CD4-positive, alpha-beta T cell treated with Interleukin-15 for 4 hours (primary cell): ENCODE results near the gene ARHGAP6.

Experiments used
- DNase-seq: peaks from one replicate; pipeline ENCODE4 v3.0.0-alpha.2; 2020; ENCODE audit warnings: low spot score

ARHGAP6 gene

GRCh38 chrX:11352296-11352741, 313.4 kb downstream of the ARHGAP6 start:
- no peak for DNase-seq

DNA sequence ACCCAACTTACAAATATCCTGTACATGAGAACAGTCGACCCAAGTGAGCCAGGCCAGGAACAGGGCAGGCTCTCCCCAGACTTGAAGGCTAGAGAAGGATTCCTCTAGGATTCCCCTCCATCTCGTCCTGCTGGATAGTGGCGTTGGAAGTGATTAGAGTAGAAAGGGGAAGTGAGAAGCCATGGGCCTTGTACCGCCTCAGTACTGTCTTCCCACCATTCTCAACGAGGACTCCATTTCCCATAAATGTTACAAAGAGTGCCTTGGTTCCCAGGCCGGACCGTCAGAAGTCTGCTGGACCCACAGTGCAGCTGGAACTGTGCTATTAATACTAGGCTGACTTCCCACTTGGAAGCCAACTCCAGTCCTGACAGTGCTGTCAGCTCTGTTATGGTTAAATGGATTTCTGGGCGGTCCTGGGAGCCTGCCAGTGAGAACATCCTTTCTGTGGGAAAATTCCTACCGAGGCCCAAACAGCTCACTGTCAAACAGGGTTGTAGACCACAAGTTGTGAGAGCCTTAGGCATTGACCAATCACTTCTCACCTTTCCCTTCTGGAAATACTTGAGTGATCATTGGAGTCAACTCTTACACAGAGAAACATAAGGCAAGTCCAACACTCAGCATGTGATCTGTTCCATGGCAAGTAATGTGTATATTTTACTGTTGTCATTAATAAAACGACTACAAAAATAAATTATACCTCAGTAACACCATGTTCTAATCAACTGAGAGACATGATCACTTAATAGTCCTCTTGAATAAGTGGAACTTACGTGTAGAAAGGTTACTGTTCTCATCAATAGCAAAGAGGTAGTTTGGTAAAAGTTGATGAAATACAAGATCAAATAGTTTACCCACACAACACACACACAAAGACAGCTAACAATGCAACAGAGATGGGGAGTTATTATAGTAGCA, 314.1 kb downstream of the ARHGAP6 start:
- DNase-seq = no peak

DNA sequence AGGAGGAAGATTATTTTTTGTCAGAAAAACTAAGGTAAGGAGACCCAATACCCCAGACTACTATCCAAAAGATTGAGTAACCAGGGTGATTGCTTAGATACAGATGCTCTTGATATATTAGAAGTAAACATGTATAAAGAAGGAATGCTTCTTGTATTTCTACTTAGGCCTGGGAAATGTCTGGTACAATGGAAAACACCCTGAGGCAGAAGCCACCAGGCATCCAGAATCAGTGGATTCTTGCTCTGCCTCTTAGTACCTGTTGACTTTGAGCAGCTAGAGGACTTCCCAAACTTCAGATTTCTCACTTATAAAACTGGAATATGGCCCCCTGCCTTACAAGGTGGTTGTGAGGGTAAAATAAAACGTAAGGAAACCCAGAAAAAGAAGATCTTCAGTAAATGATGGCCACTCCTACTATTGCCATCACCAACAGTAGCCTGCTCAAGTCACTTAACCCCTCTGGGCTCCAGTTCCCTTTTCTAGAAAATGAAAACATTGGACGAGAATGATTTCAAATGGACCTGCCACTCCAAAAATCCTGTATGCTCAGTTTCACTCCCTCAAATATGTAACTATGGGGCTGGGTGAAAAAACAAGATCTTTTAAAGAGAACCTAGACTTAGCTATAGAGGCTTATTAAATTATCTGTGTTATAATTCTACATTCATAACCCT, 315.9 kb downstream of the ARHGAP6 start:
- no peak for DNase-seq

GRCh38 chrX:11349020-11349419, 316.7 kb downstream of the ARHGAP6 start:
- DNase-seq = no peak

- no peak for DNase-seq
These were observed 318.4 kb downstream of the ARHGAP6 start for GRCh38 chrX:11347300-11347699.

- DNase-seq = no peak
These were observed 319.5 kb downstream of the ARHGAP6 start for GRCh38 chrX:11346121-11346682.

DNA sequence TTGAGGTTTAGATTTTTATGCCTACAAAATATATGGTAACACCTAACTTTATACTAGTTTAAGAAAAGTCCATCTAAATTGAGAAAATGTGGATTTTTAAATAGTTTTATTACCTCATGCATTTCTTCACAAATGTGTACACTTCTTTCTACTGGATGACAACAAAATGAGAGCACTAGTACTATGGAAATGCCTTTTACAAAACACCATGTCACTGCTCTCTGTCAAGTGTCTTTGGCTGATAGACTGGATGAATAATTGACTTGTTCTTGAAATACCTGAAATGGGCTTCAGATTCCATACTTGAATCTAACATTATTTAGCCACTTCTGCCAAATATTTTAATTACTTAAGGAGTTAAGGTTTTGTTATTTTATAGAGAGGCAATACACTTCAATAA, 323.0 kb downstream of the ARHGAP6 start:
- DNase-seq = no peak

DNA sequence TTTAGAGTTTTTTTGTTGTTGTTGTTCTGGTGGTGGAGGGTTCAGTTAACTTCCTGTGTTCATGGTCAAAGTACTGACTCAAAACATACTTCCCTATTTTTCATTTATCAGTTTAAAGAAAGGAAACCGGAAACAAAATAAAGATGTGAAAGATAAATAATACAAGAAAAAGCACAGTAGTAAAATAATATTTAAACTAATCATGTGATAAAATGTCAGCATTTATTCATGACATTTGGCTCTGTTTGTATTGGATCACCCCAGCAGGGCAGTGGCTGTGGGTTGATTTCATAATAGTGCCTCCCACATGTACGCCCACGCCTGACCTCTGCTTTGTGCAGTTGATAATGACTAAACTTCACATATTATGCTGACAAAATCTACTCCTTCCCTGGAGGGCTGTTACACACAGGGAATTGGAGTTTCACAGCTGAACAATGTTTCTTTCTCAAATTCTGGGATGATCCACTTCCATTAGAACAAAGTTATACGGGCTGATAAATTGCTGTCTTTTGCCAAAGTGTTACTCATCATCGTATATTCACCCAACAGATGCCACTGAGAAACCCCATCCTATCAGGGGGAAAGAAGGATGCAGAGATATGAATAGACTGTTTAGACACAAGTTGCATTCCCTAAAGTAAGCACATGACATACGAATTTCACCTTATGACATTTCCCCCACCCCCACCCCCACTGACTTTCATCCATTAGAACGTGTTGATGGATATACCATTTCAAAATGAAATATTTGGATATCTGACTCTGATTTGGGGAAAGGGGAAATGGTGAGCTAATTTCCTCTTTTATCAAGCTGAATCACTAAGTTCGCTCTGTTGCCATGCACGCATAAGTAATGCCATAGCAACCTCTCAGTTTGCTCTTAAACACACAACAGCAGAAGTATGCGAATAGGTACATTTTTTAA, 324.2 kb downstream of the ARHGAP6 start:
- DNase-seq = no peak

DNA sequence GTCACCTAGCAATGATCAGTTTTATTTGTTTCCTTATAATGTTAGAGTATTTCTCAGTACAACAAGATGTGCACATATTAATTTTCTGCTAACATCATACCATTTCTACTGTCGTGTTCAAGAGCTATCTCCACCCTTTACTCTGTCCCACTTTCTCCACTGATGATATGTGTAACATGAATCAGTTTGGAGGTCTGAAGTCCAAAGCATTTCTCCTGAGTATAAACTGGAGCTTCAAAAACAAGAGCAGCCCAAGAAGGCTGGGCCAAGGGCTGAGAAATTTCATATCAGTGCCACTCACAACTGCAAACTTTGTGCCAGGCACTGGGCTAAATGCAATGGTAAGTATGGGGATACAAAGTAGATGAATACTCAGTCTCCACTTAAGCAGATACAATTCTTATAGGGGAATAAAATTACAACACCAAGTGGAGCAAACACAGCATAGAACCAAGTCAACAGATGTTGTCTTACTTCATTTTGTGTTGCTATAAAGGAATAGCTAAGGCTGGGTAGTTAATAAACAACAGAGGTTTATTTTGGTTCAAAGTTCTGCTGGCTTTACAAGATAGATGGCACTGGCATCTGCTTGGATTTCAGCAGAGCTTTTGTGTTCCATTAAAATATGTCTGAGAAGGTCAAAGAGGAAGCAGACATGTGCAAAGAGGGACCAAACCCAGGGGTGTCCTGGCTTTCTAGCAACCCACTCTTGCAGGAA, 328.3 kb downstream of the ARHGAP6 start:
- DNase-seq = no peak

GRCh38 chrX:11336201-11336600, 329.5 kb downstream of the ARHGAP6 start:
- no peak for DNase-seq

DNA sequence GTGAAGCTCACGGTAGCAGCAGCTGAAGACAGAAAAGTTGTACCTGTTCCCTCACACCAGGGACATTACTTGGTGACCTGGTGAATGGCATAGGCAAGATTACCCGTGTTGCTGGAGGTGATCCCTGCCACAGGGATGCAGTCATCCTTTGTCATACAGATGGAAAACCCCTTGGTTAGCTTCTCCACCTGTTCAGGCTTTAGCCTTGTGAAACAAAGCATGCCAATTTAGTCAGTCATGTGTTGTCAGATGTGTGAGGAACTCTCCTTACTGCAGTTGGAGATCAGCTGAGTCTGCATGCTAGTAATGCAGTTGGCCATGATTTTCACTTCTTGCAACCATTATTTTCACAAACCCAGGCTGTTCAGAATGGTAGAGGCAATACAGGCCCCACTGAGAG, 331.6 kb downstream of the ARHGAP6 start:
- no peak for DNase-seq

- DNase-seq = no peak
These were observed 333.9 kb downstream of the ARHGAP6 start for GRCh38 chrX:11331788-11332187.

DNA sequence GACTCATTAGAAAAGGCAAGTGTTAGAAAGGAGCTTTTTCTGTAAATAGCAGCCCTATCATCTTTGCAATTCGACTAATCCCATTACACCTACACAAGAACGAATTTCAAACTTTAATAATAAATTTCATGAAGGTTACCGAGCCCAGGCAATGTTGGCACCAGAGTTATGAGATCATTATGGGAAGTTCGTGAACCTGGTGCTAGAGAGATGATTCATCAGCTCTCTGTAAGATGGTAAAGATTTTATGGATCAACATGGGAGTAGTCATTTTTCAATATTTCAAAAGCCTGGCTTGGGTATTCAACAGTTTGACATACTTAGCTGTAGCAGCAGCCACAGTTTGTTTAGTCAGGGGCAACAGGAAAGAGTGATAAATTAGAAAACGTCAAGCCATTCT, 336.7 kb downstream of the ARHGAP6 start:
- no peak for DNase-seq

GRCh38 chrX:11328134-11328533, 337.6 kb downstream of the ARHGAP6 start:
- no peak for DNase-seq

DNA sequence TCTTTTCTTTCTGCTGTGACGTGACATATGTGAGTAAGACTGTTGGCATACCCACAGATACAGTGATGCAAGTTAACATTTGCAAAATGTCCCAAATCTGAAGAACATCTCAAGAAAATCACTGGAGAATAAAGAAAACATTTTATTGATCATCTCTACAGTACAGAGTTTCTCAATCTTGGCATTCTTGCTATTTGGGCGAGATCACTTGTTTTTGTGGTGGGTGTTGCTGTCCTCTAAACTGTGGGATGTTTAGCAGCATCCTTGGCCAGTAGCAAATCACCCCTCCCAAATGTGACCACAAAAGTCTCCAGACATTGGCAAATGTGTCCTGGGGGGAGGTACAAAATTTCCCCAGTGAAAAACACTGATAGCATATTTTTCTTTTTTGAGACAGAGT, 343.7 kb downstream of the ARHGAP6 start:
- no peak for DNase-seq

DNA sequence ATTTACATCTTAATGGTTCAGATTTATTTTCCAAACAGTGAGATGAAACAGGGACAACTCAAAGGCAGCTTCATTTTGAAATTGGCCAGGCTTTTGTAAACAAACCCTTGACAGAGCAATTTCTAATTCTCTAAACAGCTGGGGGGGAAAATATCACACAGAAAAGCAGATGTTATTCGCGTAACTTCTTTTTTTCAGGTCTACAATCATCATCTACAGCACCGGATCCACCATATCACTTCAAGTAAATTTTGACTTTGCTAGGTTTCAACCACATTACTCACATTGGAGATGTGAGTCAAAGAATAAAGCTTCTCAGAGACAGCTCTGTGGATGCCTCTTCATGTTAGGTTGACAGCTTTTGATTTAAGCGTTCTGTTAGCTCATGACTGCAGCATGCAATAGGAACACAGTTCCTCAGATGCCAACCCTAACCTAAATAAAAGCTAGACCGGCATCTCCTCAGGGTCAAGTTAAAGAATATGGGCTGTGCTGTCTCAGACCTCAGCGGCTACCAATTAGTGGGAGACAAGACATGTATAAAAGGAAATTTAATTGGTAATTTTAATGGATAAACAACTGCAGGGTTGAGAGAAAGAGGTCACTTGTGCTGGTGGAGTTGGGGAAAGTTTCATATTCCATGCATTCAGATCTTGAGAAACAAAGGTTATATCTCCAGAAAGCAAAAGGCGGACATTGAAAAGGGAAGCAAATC, 345.8 kb downstream of the ARHGAP6 start:
- no peak for DNase-seq

DNA sequence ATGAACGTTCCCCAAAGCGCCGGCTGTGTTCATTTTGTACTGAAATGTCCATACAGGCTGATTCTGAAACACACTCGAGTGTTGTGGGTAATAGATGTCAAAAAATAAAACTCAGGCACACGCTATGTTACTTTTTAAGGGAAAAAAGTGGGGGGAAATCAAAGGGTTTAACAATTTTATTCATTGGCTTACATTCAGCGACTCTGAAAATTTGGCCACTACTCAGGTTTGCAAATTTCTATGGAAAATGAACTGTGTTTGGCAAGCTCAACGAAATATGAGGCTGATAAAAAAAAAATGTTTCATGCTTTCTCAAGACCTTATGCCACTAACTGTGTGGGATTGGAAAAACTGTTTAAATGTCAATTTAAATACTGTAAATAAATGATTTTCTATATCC, 354.0 kb downstream of the ARHGAP6 start:
- no peak for DNase-seq

- DNase-seq = no peak
These were observed 356.5 kb downstream of the ARHGAP6 start for GRCh38 chrX:11309220-11309619.

DNA sequence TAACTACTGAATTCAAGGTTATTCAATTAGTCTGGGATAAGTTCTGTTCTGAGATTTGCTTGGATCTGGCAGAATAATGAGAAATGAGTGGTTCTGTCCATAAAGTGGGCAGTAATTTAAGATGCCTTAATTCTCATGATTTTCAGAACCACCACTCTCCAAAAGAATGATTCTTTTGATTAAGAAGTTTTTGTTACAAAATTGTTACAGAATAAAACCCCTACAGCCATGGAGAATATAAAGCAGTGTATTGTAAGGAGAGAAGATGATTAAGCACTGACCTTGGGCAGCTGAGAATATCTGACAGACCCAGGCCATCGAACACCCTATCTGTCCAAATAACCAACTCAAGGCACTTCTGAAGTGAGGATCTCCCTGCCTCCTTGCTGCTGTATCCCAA, 360.1 kb downstream of the ARHGAP6 start:
- no peak for DNase-seq

DNA sequence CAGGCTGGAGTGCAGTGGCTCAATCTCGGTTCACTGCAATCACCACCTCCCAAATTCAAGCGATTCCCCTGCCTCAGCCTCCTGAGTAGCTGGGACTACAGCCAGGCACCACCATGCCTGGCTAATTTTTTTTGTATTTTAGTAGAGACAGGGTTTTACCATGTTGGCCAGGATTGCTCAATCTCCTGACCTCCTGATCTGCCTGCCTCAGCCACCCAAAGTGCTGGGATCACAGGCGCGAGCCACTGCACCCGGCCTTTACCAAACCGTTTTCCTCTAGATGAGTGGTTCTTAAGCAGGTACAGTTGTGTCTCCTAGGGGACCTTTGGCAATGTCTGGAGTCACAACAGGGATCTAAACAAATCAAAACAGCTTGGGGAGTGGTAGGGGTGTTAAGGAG, 360.9 kb downstream of the ARHGAP6 start:
- no peak for DNase-seq

- DNase-seq = no peak
These were observed 367.1 kb downstream of the ARHGAP6 start for GRCh38 chrX:11298600-11298999.
